Measurements from ENCODE around the gene ATMIN. TPM values are rescaled to one million over a fixed set of nuclear protein-coding genes. Genes with fewer than 3 reads are reported as not detected.

The ATMIN gene
- total and polyA plus RNA-seq, 10 of the 15 experiments (the other 5 are each of a cell fraction or from before 2014, with no cell fraction given): 5.2 to 28.9 (median 18.3) TPM

- no TSS peak for BruUV-seq (replicated peaks)
- Histone ChIP-seq H3K4me3 (no peak overlapping the region), H3K9ac (ENCODE audit: control insufficient read depth, insufficient read depth, low read length) (no peak overlapping the region), H3K27me3 (replicated peaks in 1 of 2; ENCODE audit: control insufficient read depth in 2 of 2, insufficient read depth in 2 of 2, low read length in 1 of 2) (no peaks in the 10 kb centered on the region), H2AFZ (ENCODE audit: control insufficient read depth, low read depth, low read length) (no peak overlapping the region), H3K4me2 (ENCODE audit: control insufficient read depth, insufficient read depth) (no peak overlapping the region), H3K27ac (ENCODE audit: control insufficient read depth, insufficient read depth) (no peak overlapping the region), H4K20me1 (ENCODE audit: control insufficient read depth, insufficient read depth) (peaks cover 3% of the 10 kb centered on the region; the same call in 1 of the 2 replicates), H3K4me1 (ENCODE audit: control insufficient read depth, insufficient read depth, low read length) (no peaks in the 10 kb centered on the region), H3K9me3 (replicated peaks; ENCODE audit: control insufficient read depth, insufficient read depth, low read length) (no peaks in the 10 kb centered on the region), H3K36me3 (ENCODE audit: control insufficient read depth in 2 of 2, insufficient read depth in 2 of 2, low read length in 1 of 2) (peaks cover 3 to 10% of the 10 kb centered on the region in 2 experiments), H3K79me2 (ENCODE audit: control insufficient read depth, insufficient read depth, low read length) (peaks cover 43% of the 10 kb centered on the region)
- ChIA-PET SMC1A (ENCODE audit: uncharacterized antibody, unreplicated experiment) (interaction anchor here (1.3 kb wide), 1 partner anchor 11 kb away, joined by 3 read pairs; no protein-coding TSS in a partner anchor), RAD21 (ENCODE audit: unreplicated experiment) (no interaction called here), CTCF (interaction anchor here (4.0 kb wide), 1 partner anchor 12 kb away, joined by 20 read pairs; no protein-coding TSS in a partner anchor), POLR2A (no interaction called here)
- FAIRE-seq: no peak
- in situ Hi-C loops (cut with MboI): no loop called here
- TF ChIP-seq RBBP5 (conservative IDR thresholded peaks at IDR 0.05) (no peak), YBX1 (IDR thresholded peaks at IDR 0.05) (no peak), E2F8 (IDR thresholded peaks at IDR 0.05; ENCODE audit: low read depth, partially characterized antibody) (no peak), CBX3 (IDR thresholded peaks at IDR 0.05; ENCODE audit: borderline replicate concordance, low read depth) (no peak), SREBF2 (IDR thresholded peaks at IDR 0.05; ENCODE audit: low read length) (no peak), SMAD1 (IDR thresholded peaks at IDR 0.05; ENCODE audit: low read depth, partially characterized antibody) (no peak)
- WGBS (ENCODE audit: insufficient coverage, insufficient replicate concordance, low lambda C conversion rate, missing lambda C conversion rate): 57% methylated on average over 6 of the region's 6 CpGs
- no peak for ATAC-seq
- DNase-seq (ENCODE audit: low read depth, low spot score): no peak
- intact Hi-C loops (cut with micrococcal nuclease; ENCODE audit: unreplicated experiment): no loop called here
Observed at GRCh38 chr16:80991792-80992430, 43.7 kb upstream of the ATMIN start.
